GM19455 (cell line): ENCODE measurements around the gene HSPG2.

Source experiments
- ATAC-seq: cut with Tn5 transposase; IDR thresholded peaks from one replicate; pipeline ENCODE4 v1.9.1; 2021; ENCODE audit not compliant: unreplicated experiment

Gene HSPG2

GRCh38 chr1:21867451-21867996, 69.6 kb downstream of the HSPG2 start:
- no peak for ATAC-seq

GRCh38 chr1:21866707-21867043, 70.4 kb downstream of the HSPG2 start:
- ATAC-seq, result no peak

GRCh38 chr1:21865943-21866706, 71.0 kb downstream of the HSPG2 start:
- peak; percentile 45 for ATAC-seq

- ATAC-seq, result no peak
Measured at GRCh38 chr1:21865609-21865942, 71.5 kb downstream of the HSPG2 start.

GRCh38 chr1:21864730-21865129, 72.4 kb downstream of the HSPG2 start:
- ATAC-seq, result no peak

GRCh38 chr1:21863981-21864380, 73.1 kb downstream of the HSPG2 start:
- ATAC-seq, result no peak

GRCh38 chr1:21861602-21862429, 75.3 kb downstream of the HSPG2 start:
- no peak for ATAC-seq

GRCh38 chr1:21860971-21861370, 76.1 kb downstream of the HSPG2 start:
- no peak for ATAC-seq

GRCh38 chr1:21859669-21860179, 77.4 kb downstream of the HSPG2 start:
- ATAC-seq, result no peak

- no peak for ATAC-seq
Measured at GRCh38 chr1:21857840-21858670, 79.1 kb downstream of the HSPG2 start.

GRCh38 chr1:21857142-21857839, 79.8 kb downstream of the HSPG2 start:
- ATAC-seq, result no peak

GRCh38 chr1:21855257-21856096, 81.6 kb downstream of the HSPG2 start:
- no peak for ATAC-seq

GRCh38 chr1:21854751-21855131, 82.4 kb downstream of the HSPG2 start:
- ATAC-seq, result no peak

- ATAC-seq, result no peak
Measured at GRCh38 chr1:21854090-21854750, 82.9 kb downstream of the HSPG2 start.

- ATAC-seq, result no peak
Measured at GRCh38 chr1:21853131-21853427, 84.0 kb downstream of the HSPG2 start.

GRCh38 chr1:21852282-21853130, 84.6 kb downstream of the HSPG2 start:
- no peak for ATAC-seq

- no peak for ATAC-seq
Measured at GRCh38 chr1:21851430-21852250, 85.5 kb downstream of the HSPG2 start.
